Measurements from ENCODE around the gene ICAM4. TPM values are rescaled to one million over a fixed set of nuclear protein-coding genes. Genes with fewer than 3 reads are reported as not detected.

ICAM4 gene
- total and polyA plus RNA-seq, 9 of the 15 experiments (the other 6 are each of a cell fraction or from before 2014, with no cell fraction given): 14.1 to 86.1 (median 29.6) TPM

DNA sequence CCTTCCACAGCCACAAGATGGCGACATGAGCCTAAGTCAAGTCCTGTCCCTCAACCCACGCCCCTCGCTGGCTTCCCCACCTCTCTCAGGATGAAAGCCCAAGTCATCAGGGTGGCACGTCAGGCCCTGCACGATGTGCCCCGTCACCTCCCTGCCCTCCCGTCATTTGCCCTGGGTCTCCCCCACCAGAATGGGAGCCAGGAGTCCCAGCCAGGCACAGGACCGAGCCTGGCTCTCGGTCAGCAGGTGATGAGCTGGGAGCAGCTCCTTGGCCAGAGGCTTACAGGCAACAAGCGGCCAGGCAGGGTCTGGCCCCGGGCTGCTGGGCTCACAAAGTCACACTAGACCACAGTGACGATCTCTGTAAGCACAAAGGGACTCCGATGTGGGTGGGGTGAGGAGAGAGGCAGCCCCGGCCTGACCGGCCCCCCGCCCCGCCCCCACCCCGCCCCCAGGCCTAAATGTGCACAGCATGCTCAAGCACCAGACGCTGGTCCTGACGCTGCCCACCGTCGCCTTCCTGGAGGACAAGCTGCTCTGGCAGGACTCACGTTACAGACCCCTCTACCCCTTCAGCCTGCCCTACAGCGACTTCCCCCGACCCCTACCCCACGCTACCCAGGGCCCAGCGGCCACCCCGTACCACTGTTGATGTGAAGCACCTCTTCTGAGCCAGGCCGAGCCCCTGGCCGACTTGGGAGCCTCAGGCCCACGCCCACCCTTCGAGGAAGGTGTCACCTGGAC, 27.4 kb upstream of the ICAM4 start (continued):
- TF ChIP-seq CREM (IDR thresholded peaks at IDR 0.05; ENCODE audit: low read depth): 0 out of 2 replicates have a peak, but pooled peaks have one; percentile 24
- peak; percentile 61; the same call in 1 of the 2 replicates for TF ChIP-seq RBFOX2 (IDR thresholded peaks at IDR 0.05; ENCODE audit: low read depth, low read length)
- no peak for TF ChIP-seq RBBP5 (IDR thresholded peaks at IDR 0.05; ENCODE audit: borderline replicate concordance, insufficient read depth, low read length, poor library complexity, severe bottlenecking)
- TF ChIP-seq TAF9B (IDR thresholded peaks at IDR 0.05; ENCODE audit: partially characterized antibody): no peak
- no peak for TF ChIP-seq CREB1 (IDR thresholded peaks at IDR 0.05)
- 0 out of 2 replicates have a peak, but pooled peaks have one; percentile 17 for TF ChIP-seq CREB1 (CRISPR knock-in tag; IDR thresholded peaks at IDR 0.05)
- peak; percentile 64; the same call in 1 of the 2 replicates for TF ChIP-seq ARID2 (IDR thresholded peaks at IDR 0.05)
- TF ChIP-seq, protein P1, sequence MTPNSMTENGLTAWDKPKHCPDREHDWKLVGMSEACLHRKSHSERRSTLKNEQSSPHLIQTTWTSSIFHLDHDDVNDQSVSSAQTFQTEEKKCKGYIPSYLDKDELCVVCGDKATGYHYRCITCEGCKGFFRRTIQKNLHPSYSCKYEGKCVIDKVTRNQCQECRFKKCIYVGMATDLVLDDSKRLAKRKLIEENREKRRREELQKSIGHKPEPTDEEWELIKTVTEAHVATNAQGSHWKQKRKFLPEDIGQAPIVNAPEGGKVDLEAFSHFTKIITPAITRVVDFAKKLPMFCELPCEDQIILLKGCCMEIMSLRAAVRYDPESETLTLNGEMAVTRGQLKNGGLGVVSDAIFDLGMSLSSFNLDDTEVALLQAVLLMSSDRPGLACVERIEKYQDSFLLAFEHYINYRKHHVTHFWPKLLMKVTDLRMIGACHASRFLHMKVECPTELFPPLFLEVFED (CRISPR knock-in tag; conservative IDR thresholded peaks at IDR 0.05): no peak
- peak in 1 of 2 experiments; percentile 15; a peak in 1 of 4 replicates for TF ChIP-seq HDAC1 (IDR thresholded peaks at IDR 0.05)
- TF ChIP-seq, protein P2, sequence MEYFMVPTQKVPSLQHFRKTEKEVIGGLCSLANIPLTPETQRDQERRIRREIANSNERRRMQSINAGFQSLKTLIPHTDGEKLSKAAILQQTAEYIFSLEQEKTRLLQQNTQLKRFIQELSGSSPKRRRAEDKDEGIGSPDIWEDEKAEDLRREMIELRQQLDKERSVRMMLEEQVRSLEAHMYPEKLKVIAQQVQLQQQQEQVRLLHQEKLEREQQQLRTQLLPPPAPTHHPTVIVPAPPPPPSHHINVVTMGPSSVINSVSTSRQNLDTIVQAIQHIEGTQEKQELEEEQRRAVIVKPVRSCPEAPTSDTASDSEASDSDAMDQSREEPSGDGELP (CRISPR knock-in tag; IDR thresholded peaks at IDR 0.05; ENCODE audit: borderline replicate concordance): peak; percentile 25; the same call in 1 of the 2 replicates
- TF ChIP-seq STAG1 (CRISPR knock-in tag; IDR thresholded peaks at IDR 0.05; ENCODE audit: borderline replicate concordance): peak; percentile 85
- TF ChIP-seq ESRRA (IDR thresholded peaks at IDR 0.05; ENCODE audit: borderline replicate concordance, low read depth): peak; percentile 62
- no peak for TF ChIP-seq GATAD2A (IDR thresholded peaks at IDR 0.05)
- TF ChIP-seq POLR2A (conservative IDR thresholded peaks at IDR 0.05): peak; percentile 40; the same call in 1 of the 2 replicates
- TF ChIP-seq, protein P3, sequence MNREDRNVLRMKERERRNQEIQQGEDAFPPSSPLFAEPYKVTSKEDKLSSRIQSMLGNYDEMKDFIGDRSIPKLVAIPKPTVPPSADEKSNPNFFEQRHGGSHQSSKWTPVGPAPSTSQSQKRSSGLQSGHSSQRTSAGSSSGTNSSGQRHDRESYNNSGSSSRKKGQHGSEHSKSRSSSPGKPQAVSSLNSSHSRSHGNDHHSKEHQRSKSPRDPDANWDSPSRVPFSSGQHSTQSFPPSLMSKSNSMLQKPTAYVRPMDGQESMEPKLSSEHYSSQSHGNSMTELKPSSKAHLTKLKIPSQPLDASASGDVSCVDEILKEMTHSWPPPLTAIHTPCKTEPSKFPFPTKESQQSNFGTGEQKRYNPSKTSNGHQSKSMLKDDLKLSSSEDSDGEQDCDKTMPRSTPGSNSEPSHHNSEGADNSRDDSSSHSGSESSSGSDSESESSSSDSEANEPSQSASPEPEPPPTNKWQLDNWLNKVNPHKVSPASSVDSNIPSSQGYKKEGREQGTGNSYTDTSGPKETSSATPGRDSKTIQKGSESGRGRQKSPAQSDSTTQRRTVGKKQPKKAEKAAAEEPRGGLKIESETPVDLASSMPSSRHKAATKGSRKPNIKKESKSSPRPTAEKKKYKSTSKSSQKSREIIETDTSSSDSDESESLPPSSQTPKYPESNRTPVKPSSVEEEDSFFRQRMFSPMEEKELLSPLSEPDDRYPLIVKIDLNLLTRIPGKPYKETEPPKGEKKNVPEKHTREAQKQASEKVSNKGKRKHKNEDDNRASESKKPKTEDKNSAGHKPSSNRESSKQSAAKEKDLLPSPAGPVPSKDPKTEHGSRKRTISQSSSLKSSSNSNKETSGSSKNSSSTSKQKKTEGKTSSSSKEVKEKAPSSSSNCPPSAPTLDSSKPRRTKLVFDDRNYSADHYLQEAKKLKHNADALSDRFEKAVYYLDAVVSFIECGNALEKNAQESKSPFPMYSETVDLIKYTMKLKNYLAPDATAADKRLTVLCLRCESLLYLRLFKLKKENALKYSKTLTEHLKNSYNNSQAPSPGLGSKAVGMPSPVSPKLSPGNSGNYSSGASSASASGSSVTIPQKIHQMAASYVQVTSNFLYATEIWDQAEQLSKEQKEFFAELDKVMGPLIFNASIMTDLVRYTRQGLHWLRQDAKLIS (CRISPR knock-in tag; IDR thresholded peaks at IDR 0.05): no peak
- TF ChIP-seq SMC3 (conservative IDR thresholded peaks at IDR 0.05; ENCODE audit: insufficient read depth, low read depth, low read length): peak; percentile 77
- TF ChIP-seq, protein P4, sequence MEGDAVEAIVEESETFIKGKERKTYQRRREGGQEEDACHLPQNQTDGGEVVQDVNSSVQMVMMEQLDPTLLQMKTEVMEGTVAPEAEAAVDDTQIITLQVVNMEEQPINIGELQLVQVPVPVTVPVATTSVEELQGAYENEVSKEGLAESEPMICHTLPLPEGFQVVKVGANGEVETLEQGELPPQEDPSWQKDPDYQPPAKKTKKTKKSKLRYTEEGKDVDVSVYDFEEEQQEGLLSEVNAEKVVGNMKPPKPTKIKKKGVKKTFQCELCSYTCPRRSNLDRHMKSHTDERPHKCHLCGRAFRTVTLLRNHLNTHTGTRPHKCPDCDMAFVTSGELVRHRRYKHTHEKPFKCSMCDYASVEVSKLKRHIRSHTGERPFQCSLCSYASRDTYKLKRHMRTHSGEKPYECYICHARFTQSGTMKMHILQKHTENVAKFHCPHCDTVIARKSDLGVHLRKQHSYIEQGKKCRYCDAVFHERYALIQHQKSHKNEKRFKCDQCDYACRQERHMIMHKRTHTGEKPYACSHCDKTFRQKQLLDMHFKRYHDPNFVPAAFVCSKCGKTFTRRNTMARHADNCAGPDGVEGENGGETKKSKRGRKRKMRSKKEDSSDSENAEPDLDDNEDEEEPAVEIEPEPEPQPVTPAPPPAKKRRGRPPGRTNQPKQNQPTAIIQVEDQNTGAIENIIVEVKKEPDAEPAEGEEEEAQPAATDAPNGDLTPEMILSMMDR (IDR thresholded peaks at IDR 0.05 in 2 of 3, conservative IDR thresholded peaks at IDR 0.05 in 1 of 3; ENCODE audit: insufficient read depth in 2 of 3, low read depth in 1 of 3, low read length in 3 of 3): peak; percentile 78 to 87 (median 85)
- peak; percentile 31; the same call in 1 of the 2 replicates for TF ChIP-seq ZBTB7A (IDR thresholded peaks at IDR 0.05; ENCODE audit: borderline replicate concordance, control insufficient read depth, low read depth, low read length)
- TF ChIP-seq ZNF583 (CRISPR knock-in tag; IDR thresholded peaks at IDR 0.05): no peak
- peak; percentile 40 for TF ChIP-seq SUPT5H (IDR thresholded peaks at IDR 0.05)
